ACHN (cell line): ENCODE data around the gene DPP6.
"Not testable (repeated sequence)": the region's sequence is repeated elsewhere in the genome, so short reads cannot be mapped to it uniquely, and the experiment has no call there.

Source experiments
- DNase-seq: peaks from one replicate; pipeline ENCODE4 v3.0.0-alpha.2; 2015
- in situ Hi-C: cut with HindIII; loops from 2 replicates; pipeline ENCODE4 v1.10.0; 2017; ENCODE audit warnings: low sequenced_read_pairs, low pct_ligation_motif_present, low pct_unique_long_range_greater_than_20kb

DPP6 gene

DNA sequence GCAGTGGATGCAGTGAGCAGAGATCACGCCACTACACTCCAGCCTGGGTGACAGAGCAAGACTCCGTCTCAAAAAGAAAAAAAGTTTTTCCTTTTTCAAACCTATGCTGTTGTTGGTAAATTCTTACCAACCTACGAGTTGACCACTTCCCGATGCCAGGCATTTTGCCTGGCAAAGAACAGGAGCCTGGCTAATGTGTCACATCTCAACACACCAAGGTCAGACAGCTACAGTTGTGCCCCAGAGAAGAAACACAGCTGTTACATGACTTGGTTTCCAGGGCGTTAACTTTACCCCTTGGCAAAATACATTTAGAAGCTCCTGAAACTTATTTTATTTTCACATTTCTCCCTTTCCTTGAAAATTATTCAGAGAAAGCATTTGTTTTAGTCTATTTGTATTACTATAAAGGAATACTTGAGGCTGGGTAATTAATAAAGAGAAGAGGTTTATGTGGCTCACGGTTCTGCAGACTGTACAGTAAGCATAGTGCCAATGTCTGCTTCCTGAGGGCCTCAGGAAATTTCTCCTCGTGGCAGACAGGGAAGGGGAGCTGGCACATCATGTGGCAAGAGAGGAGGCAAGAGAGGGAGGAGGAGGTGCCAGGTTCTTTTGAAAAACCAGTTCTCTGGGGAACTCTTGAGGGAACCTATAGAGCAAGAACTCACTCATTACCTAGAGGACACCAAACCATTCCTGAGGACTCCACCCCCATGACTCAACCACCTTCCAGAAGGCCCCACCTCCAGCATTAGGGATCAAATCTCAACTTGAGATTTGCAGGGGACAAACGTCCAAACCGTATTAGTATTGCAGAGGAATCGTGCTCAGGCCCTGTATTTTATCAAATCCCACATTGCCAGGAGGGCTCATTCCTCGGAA is 867.4 kb downstream of the DPP6 start:
- no peak for DNase-seq
- in situ Hi-C loops: no loop called here

DNA sequence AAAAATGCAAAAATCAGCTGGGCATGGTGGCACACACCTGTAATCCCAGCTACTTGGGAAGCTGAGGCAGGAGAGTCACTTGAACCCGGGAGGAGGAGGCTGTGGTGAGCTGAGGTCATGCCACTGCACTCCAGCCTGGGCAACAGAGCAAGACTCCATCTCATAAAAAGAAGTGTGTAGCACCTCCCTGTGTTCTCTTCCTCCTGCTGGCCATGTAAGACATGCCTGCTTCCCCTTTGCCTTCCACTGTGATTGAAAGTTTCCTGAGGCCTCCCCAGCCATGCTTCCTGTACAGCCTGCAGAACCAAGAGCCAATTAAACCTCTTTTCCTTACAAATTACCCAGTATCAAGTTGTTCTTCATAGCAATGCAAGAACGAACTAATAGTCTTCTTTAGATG is 870.3 kb downstream of the DPP6 start:
- in situ Hi-C loops: not testable (repeated sequence)

DNA sequence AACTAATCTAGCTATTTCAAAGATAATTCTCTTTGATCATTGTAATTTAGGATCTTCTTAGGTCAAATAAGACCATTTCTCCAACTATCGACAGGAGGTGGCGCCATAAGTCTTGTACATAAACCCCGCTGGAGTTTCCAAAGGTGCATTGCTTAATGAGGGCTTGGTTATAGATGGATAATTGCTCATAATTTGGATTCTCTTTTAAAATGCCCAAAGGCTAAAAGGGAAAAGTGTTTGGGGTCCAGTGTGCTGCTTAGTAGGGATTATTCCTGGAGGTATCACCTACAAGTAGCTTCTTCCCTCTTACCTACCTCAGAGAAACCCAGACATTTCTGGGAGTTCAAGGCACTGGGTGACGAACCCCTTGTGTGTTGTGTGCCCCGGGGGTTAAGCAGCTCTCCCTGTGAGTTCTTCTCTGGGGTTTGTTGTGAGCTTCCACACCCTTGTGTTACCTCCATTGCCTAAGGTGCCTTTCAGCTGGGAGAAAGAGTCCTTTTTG is 875.5 kb downstream of the DPP6 start:
- peak; percentile 92 for DNase-seq
- in situ Hi-C loops: no loop called here

More for the DNA sequence above, 870.3 kb downstream of the DPP6 start:
- not testable (repeated sequence) for DNase-seq

DNA sequence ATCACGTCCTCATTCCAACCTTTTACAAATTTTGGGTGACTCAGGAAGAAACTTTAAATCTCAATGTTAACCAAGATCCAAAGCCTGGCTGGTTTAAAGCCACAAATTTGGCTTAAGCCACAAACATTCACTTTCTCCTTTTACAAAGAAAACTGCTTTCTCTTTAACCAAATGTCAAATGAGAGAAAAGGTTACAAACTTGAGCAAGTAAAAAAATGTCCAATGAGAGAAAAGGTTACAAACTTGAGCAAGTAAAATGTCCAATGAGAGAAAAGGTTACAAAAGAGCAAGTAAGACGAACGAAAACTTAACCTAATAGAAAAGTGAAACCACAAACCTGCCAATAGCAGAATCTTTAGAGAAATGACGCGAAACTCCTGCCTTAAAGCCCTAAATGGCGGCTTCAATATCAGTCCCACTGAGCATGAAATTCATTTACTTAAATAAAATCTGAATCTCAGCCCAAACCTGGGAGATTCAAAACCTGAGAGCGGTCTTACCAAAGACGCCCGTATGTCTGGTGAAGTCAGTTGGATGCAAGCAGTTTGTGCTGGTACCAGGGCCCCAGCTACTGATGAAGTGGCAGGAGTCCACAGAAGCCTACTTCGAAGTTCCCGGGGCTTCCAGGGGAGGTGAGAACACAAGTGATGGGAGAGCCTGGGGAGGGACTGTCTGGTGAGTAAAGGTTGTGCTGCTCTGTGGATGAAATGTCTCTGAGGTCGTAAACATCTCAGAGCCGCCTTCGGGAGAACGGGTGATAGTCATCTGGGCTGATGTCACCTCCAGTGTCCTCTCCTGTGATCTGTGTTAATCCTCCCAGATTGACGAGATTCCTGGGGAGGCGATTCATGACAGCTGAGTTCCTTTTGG is 876.2 kb downstream of the DPP6 start:
- peak; percentile 100 for DNase-seq

DNA sequence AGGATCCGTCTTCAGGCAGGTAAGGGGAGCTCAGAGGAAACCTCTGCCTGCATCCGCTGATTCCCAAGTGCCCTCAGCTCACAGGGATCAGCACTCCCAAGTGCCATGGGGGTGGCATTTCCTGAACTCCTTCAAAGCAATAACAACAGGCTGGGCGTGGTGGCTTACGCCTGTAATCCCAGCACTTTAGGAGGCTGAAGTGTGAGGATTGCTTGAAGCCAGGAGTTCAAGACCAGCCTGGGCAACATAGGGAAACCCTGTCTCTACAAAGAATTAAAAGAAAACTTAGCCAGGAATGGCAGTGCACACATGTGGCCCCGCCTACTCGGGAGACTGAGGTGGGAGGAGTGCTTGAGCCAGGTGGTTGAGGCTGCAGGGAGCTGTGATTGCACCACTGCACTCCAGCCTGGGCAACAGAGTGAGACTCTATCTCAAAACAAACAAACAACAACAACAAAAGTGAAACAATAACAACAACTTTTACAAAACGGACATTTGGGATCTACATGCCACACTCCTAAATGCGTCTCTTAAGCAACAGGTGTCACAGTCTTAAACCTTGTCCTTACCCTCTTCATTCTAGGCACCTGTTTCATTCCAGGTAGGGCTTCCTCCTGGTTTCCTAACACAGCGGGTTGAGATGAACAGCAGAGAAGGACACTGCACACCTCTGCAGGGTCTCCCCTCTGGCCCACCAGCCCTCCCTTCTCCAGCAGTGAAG is 877.0 kb downstream of the DPP6 start:
- DNase-seq: peak; percentile 41

More for the DNA sequence above, 876.2 kb downstream of the DPP6 start:
- in situ Hi-C loops: no loop called here

DNA sequence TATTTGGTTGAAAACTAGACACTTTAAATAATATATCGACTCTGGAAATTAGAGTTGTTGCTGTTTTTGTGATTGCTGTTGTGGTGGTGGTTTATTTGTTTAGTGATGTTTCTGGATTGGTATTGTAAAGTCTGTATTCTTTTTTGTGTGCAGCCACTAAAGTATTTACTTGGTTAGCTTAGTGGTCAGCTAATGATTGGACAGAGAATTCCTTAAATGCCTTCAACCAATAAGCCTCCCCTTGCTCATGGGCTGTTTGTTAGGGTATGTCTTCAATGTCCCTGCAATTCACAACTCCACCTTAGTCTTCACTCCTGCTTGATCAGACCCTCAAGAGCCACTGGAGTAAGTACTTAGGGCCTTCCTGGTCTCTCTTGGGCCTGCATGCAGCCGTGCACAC is 879.7 kb downstream of the DPP6 start:
- in situ Hi-C loops: no loop called here
- peak; percentile 27 for DNase-seq

More for the DNA sequence above, 877.0 kb downstream of the DPP6 start:
- in situ Hi-C loops: no loop called here

DNA sequence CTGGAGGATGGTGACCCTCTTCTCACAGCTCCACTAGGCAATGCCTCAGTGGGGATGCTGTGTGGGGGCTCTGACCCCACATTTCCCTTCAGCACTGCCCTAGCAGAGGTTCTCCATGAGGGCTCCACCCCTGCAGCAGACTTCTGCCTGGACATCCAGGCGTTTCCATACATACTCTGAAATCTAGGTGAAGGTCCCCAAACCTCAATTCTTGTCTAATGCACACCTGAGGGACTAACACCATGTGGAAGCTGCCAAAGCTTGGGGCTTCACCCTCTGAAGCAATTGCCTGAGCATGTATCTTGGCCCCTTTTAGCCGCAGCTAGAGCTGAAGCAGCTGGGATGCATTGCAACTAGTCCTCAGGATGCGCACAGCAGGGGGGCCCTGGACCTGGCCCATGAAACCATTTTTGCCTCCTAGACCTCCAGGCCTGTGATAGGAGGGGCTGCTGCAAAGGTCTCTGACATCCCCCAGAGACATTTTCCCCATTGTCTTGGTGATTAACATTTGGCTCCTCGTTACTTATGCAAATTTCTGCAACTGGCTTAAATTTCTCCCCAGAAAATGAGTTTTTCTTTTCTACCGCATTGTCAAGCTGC is 882.3 kb downstream of the DPP6 start:
- DNase-seq, in situ Hi-C loops: not testable (repeated sequence)

DNA sequence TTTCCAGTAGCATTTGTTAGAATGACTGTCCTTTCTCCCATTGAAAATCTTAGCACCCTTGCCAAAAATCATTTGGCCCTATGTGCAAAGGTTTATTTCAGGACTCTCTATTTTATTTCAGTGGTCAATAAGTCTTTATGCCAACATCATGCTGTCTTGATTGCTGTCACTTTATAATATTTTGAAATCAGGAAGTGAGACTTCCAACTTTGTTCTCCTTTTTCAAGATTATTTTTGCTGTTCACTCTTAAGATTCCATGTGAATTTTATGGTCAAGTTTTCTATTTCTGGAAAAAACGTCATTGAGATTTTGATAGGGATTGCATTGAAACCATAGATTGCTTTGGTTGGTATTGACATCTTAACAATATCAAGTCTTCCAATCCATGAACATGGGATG is 885.6 kb downstream of the DPP6 start:
- no peak for DNase-seq
- in situ Hi-C loops: no loop called here

DNA sequence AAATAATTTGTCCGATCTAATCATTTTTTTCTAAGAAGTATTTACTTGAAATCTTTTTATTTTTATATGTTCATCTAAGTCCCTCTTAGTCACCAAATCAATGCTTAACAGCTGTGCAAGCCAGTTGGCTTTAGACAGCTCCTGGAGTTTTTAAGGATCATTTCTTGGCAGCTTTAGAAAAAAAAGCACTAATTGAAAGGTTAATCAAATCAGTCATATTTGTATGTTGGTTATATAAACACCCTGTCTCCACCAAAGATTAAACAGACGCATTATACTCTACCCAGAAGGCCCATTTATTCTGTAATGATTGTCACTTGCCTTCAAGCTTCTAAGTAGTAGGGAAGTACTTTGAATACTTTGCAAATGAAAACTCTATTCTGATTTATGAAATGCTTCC is 890.5 kb downstream of the DPP6 start:
- in situ Hi-C loops: no loop called here

More for the DNA sequence above, 890.5 kb downstream of the DPP6 start:
- no peak for DNase-seq
